ENCODE data around the gene SIK2.

DNA sequence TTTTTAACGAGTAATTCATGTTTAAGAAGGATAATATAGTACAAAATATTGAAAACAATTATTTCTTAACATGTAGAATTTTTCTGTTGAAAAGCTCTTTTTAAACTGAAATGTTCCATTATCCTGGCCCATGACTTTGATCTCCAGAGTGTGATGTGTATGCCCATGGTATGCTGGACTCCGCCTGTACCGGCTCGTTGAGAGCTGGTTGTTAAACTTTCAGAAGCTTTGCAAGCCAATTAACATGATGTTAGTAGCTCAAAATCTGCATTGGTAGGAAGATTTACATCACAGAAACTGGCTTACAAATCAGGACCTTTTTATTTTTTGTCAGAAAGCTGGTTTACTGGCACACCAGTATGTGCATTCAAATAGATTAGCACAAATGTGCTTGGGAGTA is 15.0 kb downstream of the SIK2 start:
- TF ChIP-seq, protein P1, sequence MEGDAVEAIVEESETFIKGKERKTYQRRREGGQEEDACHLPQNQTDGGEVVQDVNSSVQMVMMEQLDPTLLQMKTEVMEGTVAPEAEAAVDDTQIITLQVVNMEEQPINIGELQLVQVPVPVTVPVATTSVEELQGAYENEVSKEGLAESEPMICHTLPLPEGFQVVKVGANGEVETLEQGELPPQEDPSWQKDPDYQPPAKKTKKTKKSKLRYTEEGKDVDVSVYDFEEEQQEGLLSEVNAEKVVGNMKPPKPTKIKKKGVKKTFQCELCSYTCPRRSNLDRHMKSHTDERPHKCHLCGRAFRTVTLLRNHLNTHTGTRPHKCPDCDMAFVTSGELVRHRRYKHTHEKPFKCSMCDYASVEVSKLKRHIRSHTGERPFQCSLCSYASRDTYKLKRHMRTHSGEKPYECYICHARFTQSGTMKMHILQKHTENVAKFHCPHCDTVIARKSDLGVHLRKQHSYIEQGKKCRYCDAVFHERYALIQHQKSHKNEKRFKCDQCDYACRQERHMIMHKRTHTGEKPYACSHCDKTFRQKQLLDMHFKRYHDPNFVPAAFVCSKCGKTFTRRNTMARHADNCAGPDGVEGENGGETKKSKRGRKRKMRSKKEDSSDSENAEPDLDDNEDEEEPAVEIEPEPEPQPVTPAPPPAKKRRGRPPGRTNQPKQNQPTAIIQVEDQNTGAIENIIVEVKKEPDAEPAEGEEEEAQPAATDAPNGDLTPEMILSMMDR (IDR thresholded peaks at IDR 0.05; ENCODE audit: poor library complexity, severe bottlenecking), result no peak
- TF ChIP-seq POLR2AphosphoS5 (IDR thresholded peaks at IDR 0.05), result no peak
- TF ChIP-seq RAD21 (conservative IDR thresholded peaks at IDR 0.05), result no peak
- no peak for TF ChIP-seq EZH2 (IDR thresholded peaks at IDR 0.05; ENCODE audit: borderline replicate concordance, insufficient read depth, low read length, poor library complexity, severe bottlenecking)
- no peak for TF ChIP-seq TAF1 (IDR thresholded peaks at IDR 0.05; ENCODE audit: low read depth)
- TF ChIP-seq SMC3 (conservative IDR thresholded peaks at IDR 0.05; ENCODE audit: poor library complexity), result no peak
- no peak for TF ChIP-seq REST (IDR thresholded peaks at IDR 0.05; ENCODE audit: borderline replicate concordance)
- no peak for TF ChIP-seq EP300 (conservative IDR thresholded peaks at IDR 0.05; ENCODE audit: poor library complexity, severe bottlenecking)
- no peak for TF ChIP-seq MXI1 (conservative IDR thresholded peaks at IDR 0.05; ENCODE audit: poor library complexity, severe bottlenecking)

Data from neural cell (in vitro differentiated cells).